Activated T-helper 1 cell treated with anti-CD3 and anti-CD28 coated beads, Interleukin-2, amount 50 U/mL, for 16 hours (primary cell): ENCODE results near the gene HRH3.

Experiments
- DNase-seq, 2 donors: peaks; one replicate each; pipeline ENCODE4 v3.0.0-alpha.2; 2020; ENCODE audit warnings: low read depth in 1 of 2, low spot score in 1 of 2

Gene HRH3

GRCh38 chr20:62230696-62231095 lies 10.6 kb upstream of the HRH3 start:
- no peak for DNase-seq

DNA sequence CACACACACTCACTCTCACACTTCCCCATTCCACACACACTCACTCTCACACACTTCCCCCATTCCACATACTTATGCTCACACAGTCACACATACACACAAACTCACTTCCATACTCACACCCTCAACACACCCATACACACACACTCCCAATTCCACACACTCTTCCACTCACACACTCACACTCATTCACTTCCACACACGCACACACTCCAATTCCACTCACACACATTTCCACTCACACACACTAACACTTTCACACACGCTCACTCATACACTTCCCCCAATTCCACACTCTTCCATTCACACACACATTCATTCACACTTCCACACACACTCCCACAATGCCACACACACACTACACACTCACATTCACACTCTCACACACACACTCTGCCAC lies 10.2 kb upstream of the HRH3 start:
- DNase-seq = no peak

DNA sequence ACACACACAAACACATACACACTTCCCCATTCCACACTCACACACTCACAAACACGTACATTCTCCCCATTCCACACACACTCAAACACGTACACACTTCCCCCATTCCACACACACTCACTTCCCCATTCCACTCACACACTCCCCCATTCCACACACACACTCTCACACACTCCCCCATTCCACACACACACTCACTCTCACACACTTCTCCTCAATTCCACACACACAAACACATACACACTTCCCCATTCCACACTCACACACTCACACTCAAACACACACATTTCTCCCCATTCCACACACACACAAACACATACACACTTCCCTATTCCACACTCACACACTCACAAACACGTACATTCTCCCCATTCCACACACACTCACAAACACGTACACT lies 9.6 kb upstream of the HRH3 start:
- no peak for DNase-seq

- DNase-seq = no peak
These were observed 9.0 kb upstream of the HRH3 start for GRCh38 chr20:62228982-62229545.

DNA sequence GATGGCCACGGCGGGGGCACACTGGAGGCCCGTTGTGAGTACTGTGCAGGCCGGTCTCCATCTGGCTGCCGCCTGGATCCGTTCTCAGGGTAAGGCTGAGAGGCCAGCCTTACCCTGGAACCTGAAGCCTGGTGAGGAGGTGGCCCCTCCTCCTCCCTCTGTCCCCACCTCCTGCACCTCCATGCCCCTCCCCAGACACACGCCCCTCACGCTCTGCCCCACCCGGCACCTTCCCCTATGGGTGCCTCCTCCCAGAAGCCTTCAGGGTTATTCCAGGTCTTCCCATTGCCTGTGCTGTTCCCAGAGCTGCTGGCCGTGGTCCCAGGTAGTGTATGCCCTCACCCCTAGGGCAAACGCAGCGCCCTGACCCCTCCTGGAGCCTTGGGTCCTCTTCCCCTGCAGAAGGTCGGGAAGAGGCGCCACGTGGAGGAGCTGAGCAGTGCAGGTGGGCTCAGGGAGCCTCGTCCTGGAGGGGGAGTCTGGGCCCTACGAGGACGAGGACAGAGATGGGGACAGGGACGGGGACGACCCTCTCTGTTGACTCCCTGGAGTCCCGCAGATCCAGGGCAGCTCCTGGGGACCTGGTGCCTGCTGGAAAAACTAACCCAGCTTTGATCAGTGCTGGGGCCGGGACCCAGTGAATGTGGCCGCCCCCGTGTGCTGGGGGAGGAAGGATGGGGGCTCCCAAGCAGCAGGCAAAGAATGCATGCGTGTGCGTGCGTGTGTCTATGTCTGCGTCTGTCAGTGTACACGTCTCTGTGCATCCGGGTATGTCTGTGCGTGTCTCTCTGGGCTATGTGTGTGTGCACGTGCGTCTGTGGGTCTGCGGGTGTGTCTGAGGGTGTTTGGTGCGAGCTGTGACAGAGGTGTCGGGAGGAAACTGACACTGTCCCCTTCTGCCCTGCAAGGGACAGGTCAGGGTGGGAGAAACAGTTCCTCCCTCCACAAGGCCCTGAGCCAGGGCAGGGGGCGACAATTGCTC lies 8.2 kb upstream of the HRH3 start:
- no peak for DNase-seq

DNA sequence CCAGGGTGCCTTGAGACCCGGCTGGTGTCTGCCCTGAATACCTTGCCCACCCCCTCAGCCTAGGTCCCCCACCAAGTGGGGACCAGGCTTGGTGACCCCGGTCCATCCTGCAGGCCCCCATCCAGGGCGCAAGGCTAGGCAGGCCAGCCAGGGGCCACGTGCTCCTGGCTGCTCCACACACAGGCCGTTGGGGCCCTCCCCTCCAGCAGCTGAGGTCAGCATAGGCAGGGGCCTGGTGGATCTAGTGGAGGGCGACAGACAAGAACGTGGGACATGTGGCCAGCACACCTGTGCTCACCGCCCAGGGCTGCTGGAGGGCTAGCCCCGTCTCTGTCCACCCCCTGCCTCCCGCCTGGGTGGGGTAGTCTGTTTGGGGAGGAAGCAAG lies 7.5 kb upstream of the HRH3 start:
- DNase-seq = no peak

- no peak for DNase-seq
These were observed 6.9 kb upstream of the HRH3 start for GRCh38 chr20:62226707-62227590.

DNA sequence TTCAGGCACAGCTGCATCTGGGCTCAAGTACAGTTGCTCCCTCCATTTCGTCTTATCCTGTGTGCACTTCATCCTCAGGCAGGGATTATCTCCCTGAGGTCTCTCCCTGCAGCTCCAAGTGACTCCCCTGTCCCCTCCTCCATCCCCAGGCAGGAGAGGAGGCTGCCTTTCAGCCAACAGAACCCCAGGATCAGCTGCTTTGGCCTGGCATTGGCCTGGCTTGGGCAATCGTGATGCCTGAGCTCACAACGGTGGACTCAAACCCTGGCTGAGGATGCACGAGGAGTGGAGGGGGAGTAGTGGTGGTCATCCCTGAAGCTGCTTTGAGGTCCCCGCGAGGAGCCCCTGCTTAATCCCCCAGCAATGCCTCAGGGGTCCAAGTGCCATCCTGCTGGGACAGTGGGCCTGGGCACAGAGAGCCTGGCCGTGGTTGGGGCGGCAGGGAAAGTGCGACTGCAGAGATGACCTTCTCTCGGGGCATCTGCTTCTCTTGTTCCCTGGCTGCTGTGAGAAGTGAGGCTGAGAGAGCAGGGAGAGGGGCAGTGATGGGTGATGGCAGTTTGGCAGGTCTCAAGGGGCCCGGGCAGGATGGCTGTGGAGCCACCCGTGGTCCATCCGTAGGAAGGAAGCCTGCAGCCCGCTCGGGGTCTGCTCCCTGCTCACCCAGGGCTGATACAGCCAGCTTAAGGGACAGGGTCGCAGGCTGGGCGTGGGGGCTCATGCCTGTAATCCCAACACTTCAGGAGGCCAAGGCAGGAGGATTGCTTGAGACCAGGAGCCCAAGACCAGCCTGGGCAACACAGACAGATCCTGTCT lies 6.0 kb upstream of the HRH3 start:
- no peak for DNase-seq

DNA sequence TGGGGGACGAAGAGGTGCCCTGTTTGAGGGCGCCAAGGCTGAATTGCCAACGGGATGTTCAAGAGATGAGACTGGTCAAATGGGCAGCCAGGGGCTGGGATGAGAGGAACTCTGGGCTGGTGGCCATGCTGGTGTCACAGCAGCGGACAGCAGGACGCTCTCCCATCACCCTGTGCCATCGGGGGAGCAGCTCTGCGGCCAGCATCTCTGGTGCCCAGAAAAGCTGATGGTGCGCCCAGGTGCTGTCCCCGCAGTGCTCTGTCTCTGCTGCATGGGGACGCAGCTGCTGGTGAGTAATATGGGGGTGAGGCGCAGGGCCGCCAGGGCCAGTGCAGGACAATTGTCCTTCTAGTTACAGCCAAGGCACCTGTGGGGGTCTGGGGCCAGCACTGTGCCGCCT lies 4.9 kb upstream of the HRH3 start:
- no peak for DNase-seq

DNA sequence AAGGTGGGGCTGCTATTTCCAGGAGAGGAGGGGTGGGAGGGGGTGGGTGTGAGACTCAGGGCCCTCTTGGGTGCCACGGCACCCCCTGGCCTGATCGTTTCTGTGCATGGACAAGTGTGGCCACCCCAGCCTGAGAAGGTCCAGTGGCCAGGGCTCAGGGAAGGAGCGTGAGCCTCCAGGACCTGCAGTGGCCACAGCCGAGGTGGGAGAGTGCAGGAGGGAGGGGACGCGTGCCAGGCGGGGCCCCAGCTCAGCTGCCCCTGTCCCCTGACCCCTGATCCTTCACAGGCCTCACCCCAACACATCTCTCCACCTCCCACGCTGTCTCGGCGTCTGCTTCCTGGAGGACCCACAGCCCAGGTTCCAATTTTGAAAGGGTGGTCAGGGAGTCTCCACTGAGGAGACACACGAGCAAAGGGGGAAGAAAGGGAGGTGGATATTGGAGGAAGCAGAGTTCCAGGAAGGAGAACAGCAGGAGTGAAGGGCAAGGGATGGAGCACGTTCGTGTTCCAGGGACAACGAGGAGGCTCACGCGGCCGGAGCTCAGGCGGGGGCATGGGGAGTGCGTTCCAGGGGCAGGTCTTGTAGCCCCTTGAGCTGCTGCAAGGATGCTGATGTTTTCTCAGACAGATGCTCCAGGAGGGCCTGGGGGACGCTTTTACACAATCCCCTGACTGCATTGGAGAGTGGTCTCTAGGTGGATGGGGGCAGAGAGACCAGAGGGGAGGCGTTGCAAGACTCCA lies 4.2 kb upstream of the HRH3 start:
- DNase-seq = no peak

DNA sequence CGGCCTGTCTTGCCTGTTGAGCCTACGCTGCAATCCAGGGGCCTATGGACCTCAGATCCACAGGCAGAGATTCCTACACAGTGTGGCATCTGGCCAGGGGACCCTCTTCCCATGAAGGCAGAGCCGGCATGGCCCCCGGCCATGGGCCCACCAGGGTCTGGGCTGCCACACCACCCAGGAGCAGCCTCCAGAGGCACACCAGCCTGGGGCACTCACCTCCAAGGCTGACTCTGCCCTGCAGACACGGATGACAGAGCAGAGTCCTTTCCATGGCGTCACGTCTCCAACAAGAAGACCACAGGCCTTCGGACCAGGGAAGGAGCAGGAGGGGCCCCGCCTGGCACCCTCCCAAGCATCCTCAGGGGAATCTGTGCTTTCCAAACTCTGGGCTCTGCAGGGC lies 3.5 kb upstream of the HRH3 start:
- DNase-seq = no peak

DNA sequence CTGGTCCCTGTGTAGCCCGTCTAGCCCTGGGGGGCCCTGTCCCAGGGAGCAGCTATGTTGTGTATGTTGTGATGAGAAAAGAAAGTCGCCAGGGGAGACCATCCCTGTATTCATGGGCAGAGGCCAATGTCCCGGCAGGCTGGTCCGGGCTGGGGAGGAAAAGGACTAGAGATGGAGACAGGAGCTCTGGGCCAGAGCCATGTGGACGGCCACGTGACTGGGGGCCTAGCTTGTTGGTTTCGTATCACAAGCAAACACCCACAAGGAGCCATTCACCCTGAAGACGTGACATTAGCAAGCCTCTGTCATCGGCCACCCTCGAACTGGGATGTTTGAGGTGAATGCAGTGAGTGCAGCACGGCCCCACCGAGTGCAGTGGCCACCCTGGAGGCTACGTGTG lies 2.9 kb upstream of the HRH3 start:
- no peak for DNase-seq

GRCh38 chr20:62222266-62222850 lies 2.3 kb upstream of the HRH3 start:
- DNase-seq = no peak

- no peak for DNase-seq
These were observed 839 bp upstream of the HRH3 start for GRCh38 chr20:62220666-62221568.

DNA sequence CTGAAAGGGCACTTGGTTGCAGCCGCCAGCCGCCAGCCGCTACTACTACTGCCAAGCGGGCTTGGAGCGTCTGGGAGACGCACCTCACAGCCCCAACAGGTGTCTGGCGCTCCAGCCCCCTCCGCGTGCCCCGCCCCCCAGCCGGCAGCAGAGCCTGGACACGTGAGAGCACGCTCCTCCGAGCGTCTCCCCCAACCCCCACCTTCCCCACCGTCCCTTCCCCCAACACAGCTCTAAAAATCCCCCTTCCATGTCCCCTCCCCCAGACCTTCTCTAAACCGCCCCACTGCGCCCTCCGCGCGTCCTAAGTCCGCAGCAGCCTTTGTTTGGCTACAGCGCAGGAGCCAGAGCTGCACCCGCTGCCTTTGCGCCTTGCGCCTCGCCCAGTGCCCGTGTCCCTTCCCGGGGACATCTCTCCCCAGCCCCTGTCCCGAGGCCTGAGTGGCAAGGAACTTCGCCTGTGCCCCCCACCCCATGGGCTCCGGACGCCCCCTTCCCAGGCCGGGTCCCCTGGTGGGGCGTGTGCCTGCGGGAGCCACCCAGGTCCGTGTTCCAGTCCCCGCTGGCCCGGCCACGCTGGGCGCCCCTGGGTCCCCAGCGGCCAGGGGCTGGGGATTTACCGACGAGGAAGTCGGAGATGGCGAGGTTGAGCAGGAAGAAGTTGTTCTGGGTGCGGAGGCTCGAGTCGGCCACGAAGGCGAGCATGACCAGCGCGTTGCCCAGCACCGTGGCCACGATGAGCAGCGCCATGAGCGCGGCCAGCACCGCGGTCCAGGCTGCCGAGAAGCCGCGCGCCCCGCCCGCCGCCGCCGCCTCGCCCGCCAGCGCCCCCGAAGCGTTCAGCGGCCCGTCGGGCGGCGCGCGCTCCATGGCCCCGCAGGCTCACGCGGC lies 732 bp downstream of the HRH3 start:
- DNase-seq = no peak

- DNase-seq = no peak
These were observed 1.9 kb downstream of the HRH3 start for GRCh38 chr20:62217913-62218773.
